Erythroblast (primary cell): ENCODE measurements around the gene AKT2.

Experiments used
- GATA1 ChIP-seq: IDR thresholded peaks from 2 replicates; pipeline ENCODE4 v1.6.1; 2011; ENCODE audit warnings: low read depth, mild to moderate bottlenecking, control low read depth, low read length, moderate library complexity
- POLR2A ChIP-seq: IDR thresholded peaks from 2 replicates; pipeline ENCODE4 v1.6.1; 2011; ENCODE audit warnings: mild to moderate bottlenecking, low read length

GRCh38 chr19:40225440-40226305 lies 59.5 kb downstream of the AKT2 start:
- TF ChIP-seq POLR2A (no peak), GATA1 (no peak)
